Activated CD4-positive, alpha-beta T cell treated with anti-CD3 and anti-CD28 coated beads, Interleukin-2, amount 50 U/mL, for 1 hour (primary cell): Measurements from ENCODE around the gene ACOT11.

Experiments
- DNase-seq: peaks from one replicate; pipeline ENCODE4 v3.0.0-alpha.2; 2020

The ACOT11 gene

DNA sequence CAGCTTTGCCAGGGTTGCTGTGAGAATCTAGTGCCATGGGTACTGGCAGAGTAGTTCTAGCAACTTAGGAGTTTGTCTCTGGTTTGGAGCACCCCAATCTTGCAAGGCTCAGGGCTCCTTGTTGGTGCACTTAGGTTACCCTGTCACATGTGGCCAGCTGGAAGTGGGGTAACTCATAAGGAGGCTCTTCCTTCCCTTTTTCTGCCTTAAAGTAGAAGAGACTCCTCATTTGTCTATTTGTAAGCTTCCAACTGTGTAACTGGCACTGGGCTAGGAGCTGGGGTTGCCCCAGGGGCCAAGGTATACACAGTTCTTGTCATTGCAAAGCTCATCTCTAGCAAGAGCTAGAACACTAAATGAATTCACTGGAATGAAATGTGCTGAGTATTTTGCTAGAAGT is 104.1 kb downstream of the ACOT11 start:
- no peak for DNase-seq

DNA sequence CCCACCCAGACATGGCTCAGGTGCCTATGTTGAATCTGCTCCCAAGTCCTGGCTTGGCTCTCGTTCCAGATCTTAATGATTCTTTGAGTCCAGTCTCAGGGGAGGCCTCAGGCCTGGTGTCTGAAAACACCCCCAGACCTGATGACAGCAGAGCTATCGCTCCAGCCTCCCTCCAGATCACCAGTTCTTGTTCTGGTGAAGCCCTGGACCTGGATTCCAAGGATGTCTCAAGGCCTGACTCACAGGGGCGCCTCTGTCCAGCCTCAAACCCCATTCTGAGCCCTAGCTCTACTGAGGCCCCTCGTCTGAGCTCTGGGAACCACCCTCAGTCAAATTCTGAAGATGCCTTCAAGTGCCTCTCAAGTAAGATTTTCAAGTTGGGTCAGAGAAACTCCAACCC is 105.0 kb downstream of the ACOT11 start:
- no peak for DNase-seq

DNA sequence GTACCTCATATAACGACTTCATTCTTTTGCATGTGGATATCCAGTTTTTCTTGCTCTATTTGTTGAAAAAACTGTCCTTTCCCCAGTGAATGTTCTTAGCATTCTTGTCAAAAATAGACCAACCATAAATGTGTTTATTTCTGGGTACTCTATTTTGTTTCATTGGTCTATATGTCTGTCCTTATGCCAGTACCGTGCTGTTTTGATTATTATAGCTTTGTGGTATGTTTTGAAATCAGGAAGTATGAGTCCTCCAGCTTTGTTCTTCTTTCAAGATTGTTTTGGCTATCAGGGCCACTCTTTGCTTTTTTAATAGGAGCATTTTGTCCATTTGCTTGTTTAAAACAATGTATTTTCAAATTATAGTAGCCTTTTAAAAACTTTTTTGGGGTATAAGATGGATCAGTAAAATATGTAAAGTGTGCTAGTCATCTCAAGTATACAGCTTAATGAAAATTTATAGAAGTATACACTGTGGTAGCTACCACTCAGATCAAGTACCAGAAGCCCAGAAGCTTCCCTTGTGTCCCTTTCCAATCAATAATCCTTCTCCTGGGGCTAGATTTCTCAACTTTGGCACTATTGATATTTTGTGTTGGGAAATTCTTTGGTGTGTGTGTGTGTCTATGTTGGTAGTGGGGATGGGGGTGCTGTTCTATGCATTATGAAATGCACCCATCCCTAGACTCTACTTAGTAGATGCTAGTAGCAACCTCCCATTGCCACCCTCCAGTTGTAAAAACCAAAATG is 110.3 kb downstream of the ACOT11 start:
- no peak for DNase-seq
